ENCODE data around the gene FOXD2.

- no peak for TF ChIP-seq CTCF (IDR thresholded peaks at IDR 0.05)
- no peak for TF ChIP-seq POLR2A (IDR thresholded peaks at IDR 0.05)
Measured at GRCh38 chr1:47401761-47402160, 36.1 kb upstream of the FOXD2 start.

All from body of pancreas (tissue), 4 donors.